K562 (cell line): ENCODE measurements around the gene UAP1. TPM values are rescaled to one million over a fixed set of nuclear protein-coding genes. Genes with fewer than 3 reads are reported as not detected.
"Not testable (repeated sequence)": the region's sequence is repeated elsewhere in the genome, so short reads cannot be mapped to it uniquely, and the experiment has no call there.

ENCODE experiments used
- ATAC-seq: fragments of 200-7000 bp; cut with Tn5 transposase; 3 replicates; pipeline ENCODE4 v1.9.1; 2020; ENCODE audit warnings: moderate library complexity
- BruUV-seq: library from RNA; stranded (reverse); fragments of 400-500 nt; replicated peaks from 2 replicates; lab custom pipeline; 2021; lab: Mats Ljungman, UMichigan
- CTCF ChIA-PET: fragments of 300-600 bp; formaldehyde crosslinking; extraction: SDS; loops from one replicate; lab custom pipeline; 2021; ENCODE audit warnings: low intra/inter-chr PET ratio; lab: Yijun Ruan, JAX
- POLR2A ChIA-PET: fragments of 300-600, 350-650 bp; sonication (Branson Sonifier 250); formaldehyde crosslinking; extraction: SDS; loops from one replicate; lab custom pipeline; 2021; ENCODE audit warnings: antibody characterized with exemption, inconsistent platforms; lab: Yijun Ruan, JAX
- DNase-seq, 4 experiments: peaks; one replicate each; pipeline versions ENCODE4 v3.0.0 to v3.0.0-alpha.2; 2011 to 2018; ENCODE audit warnings: low spot score in 3 of 4, mixed read lengths in 3 of 4; ENCODE audit errors: extremely low read depth in 1 of 4
- FAIRE-seq: peaks from 2 replicates; lab custom pipeline; 2011; peaks lifted over from hg19 to GRCh38; lab: Jason Lieb, UNC
- H2AFZ ChIP-seq: 2 replicates; pipeline ENCODE4 v1.6.0; 2011; ENCODE audit warnings: low read depth, low read length, control low read depth, inconsistent platforms
- H3K27ac ChIP-seq: fragments of 200-600 bp; 3 replicates; pipeline ENCODE4 v1.8.0; 2011; ENCODE audit warnings: low read depth, mild to moderate bottlenecking, control low read depth, inconsistent platforms, low read length, moderate library complexity, mixed read lengths; ENCODE audit errors: extremely low read depth
- H3K27me3 ChIP-seq, 2 experiments: fragments of 300-600 bp in 1 of 2; 2 replicates in 1 of 2; 3 replicates in 1 of 2; pipeline versions ENCODE4 v1.6.0 to v1.8.0; 2011; ENCODE audit warnings: inconsistent platforms in 2 of 2, low read length in 2 of 2, mild to moderate bottlenecking in 1 of 2, mixed read lengths in 1 of 2, moderate library complexity in 1 of 2; ENCODE audit not compliant: control insufficient read depth in 2 of 2, insufficient read depth in 2 of 2
- H3K36me3 ChIP-seq: fragments of 300-600 bp; 3 replicates; pipeline ENCODE4 v1.8.0; 2011; ENCODE audit warnings: mild to moderate bottlenecking, low read length, inconsistent platforms; ENCODE audit not compliant: control insufficient read depth, insufficient read depth
- H3K4me1 ChIP-seq, 2 experiments: fragments of 200-600 bp in 1 of 2; replicated peaks in 1 of 2; 2 replicates in 1 of 2; 3 replicates in 1 of 2; pipeline versions ENCODE4 v1.5.1 to v1.8.0; 2011; ENCODE audit warnings: inconsistent platforms in 2 of 2, low read length in 2 of 2, mild to moderate bottlenecking in 1 of 2, mixed read lengths in 1 of 2, moderate library complexity in 1 of 2; ENCODE audit not compliant: control insufficient read depth in 2 of 2, insufficient read depth in 2 of 2
- H3K4me2 ChIP-seq: 2 replicates; pipeline ENCODE4 v1.6.1; 2011; ENCODE audit warnings: low read length, control low read depth, inconsistent platforms, mixed read lengths; ENCODE audit not compliant: insufficient read depth
- H3K4me3 ChIP-seq: fragments of 200-600 bp; sonication (generic), shearing (Covaris generic); 2 replicates; pipeline ENCODE4 v1.5.1; 2016; ENCODE audit warnings: control low read depth, inconsistent platforms
- H3K79me2 ChIP-seq: fragments of 200-600 bp; 3 replicates; pipeline ENCODE4 v1.8.0; 2011; ENCODE audit warnings: low read length, inconsistent platforms; ENCODE audit not compliant: control insufficient read depth, insufficient read depth
- H3K9ac ChIP-seq, 2 experiments: 2 replicates each; pipeline versions ENCODE4 v1.6.0 to v1.6.1; 2011; ENCODE audit warnings: low read depth in 2 of 2, low read length in 2 of 2, control low read depth in 1 of 2, inconsistent platforms in 1 of 2, mild to moderate bottlenecking in 1 of 2, mixed read lengths in 1 of 2; ENCODE audit not compliant: insufficient read depth in 1 of 2
- H3K9me1 ChIP-seq: one replicate; pipeline ENCODE4 v1.6.0; 2011; ENCODE audit warnings: inconsistent platforms, mild to moderate bottlenecking, low read length, moderate library complexity; ENCODE audit not compliant: control insufficient read depth, insufficient read depth
- H3K9me3 ChIP-seq: replicated peaks from 2 replicates; pipeline ENCODE4 v1.5.1; 2011; ENCODE audit warnings: low read depth, low read length, inconsistent platforms; ENCODE audit not compliant: control insufficient read depth, insufficient read depth
- H4K20me1 ChIP-seq: replicated peaks from 2 replicates; pipeline ENCODE4 v1.6.1; 2011; ENCODE audit warnings: low read length, inconsistent platforms, mixed read lengths; ENCODE audit not compliant: control insufficient read depth, insufficient read depth
- WGBS: fragments of 100-300 bp; shearing (Covaris generic); methylation state at CpG from one replicate; pipeline ENCODE4 v1.1.6; 2016; ENCODE audit warnings: low coverage, mixed read lengths; ENCODE audit not compliant: insufficient coverage; ENCODE audit errors: missing lambda C conversion rate; 5-methylcytosine and 5-hydroxymethylcytosine counted together
- in situ Hi-C: fragments of 300-500 bp; cut with MboI; formaldehyde crosslinking; loops from 4 replicates; pipeline ENCODE4 v1.15.0; 2018; ENCODE audit warnings: inconsistent platforms, mixed read lengths
- intact Hi-C: fragments of 100-400 bp; cut with micrococcal nuclease; formaldehyde crosslinking; loops from 2 replicates; pipeline ENCODE4 v1.14.2; 2022
- polyA plus RNA-seq, 8 experiments: library from polyadenylated mRNA; depleted of rRNA in 4 of 8; stranded (reverse) in 5 of 8; unstranded in 3 of 8; fragments of >200 nt; fragmentation: Nextera tagmentation in 2 of 8; fragmentation: Illumina TruSeq in 1 of 8; extraction: Ambion mirVana in 2 of 8; extraction: Trizol in 1 of 8; gene quantifications; 2 replicates each; pipeline versions ENCODE4 v1.2.1 to v1.2.3, GENCODE V29; 2011 to 2014; ENCODE audit warnings: inconsistent platforms in 1 of 8, missing spikeins in 1 of 8
- total RNA-seq, 7 experiments: library from RNA; depleted of rRNA in 6 of 7; stranded (reverse); fragments of >200 nt in 6 of 7; fragmentation: Illumina TruSeq in 2 of 7; extraction: Trizol in 2 of 7; gene quantifications; 2 replicates each; pipeline versions ENCODE4 v1.2.1 to v1.2.3, GENCODE V29; 2011 to 2021; ENCODE audit warnings: low replicate concordance in 1 of 7
- TF ChIP-seq, protein P1 (sequence below): fragments of 450-650 bp; IDR thresholded peaks from 2 replicates; pipeline ENCODE4 v1.6.1; 2016; ENCODE audit warnings: low read depth

Gene UAP1
- total and polyA plus RNA-seq, 9 of the 15 experiments (the other 6 are each of a cell fraction or from before 2014, with no cell fraction given): 182 to 317 (median 213) TPM

GRCh38 chr1:162570718-162571117, 9.2 kb downstream of the UAP1 start (continued):
- TF ChIP-seq, protein P1, sequence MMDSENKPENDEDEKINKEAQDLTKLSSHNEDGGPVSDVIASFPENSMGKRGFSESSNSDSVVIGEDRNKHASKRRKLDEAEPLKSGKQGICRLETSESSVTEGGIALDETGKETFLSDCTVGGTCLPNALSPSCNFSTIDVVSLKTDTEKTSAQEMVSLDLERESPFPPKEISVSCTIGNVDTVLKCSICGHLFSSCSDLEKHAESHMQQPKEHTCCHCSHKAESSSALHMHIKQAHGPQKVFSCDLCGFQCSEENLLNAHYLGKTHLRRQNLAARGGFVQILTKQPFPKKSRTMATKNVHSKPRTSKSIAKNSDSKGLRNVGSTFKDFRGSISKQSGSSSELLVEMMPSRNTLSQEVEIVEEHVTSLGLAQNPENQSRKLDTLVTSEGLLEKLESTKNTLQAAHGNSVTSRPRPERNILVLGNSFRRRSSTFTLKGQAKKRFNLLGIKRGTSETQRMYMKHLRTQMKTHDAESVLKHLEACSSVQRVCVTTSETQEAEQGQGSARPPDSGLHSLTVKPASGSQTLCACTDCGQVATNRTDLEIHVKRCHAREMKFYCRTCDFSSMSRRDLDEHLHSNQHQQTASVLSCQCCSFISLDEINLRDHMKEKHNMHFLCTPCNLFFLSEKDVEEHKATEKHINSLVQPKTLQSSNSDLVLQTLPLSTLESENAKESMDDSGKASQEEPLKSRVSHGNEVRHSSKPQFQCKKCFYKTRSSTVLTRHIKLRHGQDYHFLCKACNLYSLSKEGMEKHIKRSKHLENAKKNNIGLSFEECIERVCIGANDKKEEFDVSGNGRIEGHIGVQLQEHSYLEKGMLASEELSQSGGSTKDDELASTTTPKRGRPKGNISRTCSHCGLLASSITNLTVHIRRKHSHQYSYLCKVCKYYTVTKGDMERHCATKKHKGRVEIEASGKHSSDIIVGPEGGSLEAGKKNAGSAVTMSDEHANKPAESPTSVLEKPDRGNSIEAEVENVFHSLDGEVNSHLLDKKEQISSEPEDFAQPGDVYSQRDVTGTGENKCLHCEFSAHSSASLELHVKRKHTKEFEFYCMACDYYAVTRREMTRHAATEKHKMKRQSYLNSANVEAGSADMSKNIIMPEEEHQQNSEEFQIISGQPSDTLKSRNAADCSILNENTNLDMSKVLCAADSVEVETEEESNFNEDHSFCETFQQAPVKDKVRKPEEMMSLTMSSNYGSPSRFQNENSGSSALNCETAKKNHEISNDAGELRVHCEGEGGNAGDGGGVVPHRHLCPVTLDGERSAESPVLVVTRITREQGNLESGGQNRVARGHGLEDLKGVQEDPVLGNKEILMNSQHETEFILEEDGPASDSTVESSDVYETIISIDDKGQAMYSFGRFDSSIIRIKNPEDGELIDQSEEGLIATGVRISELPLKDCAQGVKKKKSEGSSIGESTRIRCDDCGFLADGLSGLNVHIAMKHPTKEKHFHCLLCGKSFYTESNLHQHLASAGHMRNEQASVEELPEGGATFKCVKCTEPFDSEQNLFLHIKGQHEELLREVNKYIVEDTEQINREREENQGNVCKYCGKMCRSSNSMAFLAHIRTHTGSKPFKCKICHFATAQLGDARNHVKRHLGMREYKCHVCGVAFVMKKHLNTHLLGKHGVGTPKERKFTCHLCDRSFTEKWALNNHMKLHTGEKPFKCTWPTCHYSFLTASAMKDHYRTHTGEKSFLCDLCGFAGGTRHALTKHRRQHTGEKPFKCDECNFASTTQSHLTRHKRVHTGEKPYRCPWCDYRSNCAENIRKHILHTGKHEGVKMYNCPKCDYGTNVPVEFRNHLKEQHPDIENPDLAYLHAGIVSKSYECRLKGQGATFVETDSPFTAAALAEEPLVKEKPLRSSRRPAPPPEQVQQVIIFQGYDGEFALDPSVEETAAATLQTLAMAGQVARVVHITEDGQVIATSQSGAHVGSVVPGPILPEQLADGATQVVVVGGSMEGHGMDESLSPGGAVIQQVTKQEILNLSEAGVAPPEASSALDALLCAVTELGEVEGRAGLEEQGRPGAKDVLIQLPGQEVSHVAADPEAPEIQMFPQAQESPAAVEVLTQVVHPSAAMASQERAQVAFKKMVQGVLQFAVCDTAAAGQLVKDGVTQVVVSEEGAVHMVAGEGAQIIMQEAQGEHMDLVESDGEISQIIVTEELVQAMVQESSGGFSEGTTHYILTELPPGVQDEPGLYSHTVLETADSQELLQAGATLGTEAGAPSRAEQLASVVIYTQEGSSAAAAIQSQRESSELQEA: no peak
- TF ChIP-seq, all 486 proteins: peak for 2

- WGBS: 88% methylated on average over 7 of the region's 7 CpGs
- H3K9me3 ChIP-seq, DNase-seq, H3K9me1 ChIP-seq, H3K27me3 ChIP-seq, intact Hi-C loops, H3K4me2 ChIP-seq, H3K4me3 ChIP-seq, H3K27ac ChIP-seq, FAIRE-seq, in situ Hi-C loops, H3K9ac ChIP-seq, H4K20me1 ChIP-seq, BruUV-seq, CTCF ChIA-PET, H2AFZ ChIP-seq, ATAC-seq: not testable (repeated sequence)
- peaks cover 85% of the 10 kb centered on the region for H3K36me3 ChIP-seq
- H3K79me2 ChIP-seq: peaks cover 98% of the 10 kb centered on the region
- H3K4me1 ChIP-seq: peaks cover 0 to 30% of the 10 kb centered on the region in 2 experiments; a peak in 3 of 5 replicates
- POLR2A ChIA-PET: interaction anchor here (1.9 kb wide), 1 partner anchor 8 kb away, joined by 8 read pairs; no protein-coding TSS in a partner anchor
Observed at GRCh38 chr1:162571121-162571520, 9.6 kb downstream of the UAP1 start.
